ENCODE results near the gene NEUROD4. TPM values are rescaled to one million over a fixed set of nuclear protein-coding genes. Genes with fewer than 3 reads are reported as not detected.

The NEUROD4 gene
- total and polyA plus RNA-seq, 8 donors: 0.04 TPM; not detected in 6

- intact Hi-C loops (cut with DNase I): no loop called here
- H3K27me3 ChIP-seq: no peaks in the 10 kb centered on the region
- H3K9me3 ChIP-seq: no peaks in the 10 kb centered on the region
- H3K4me1 ChIP-seq: no peaks in the 10 kb centered on the region
- no peaks in the 10 kb centered on the region for H3K36me3 ChIP-seq
- no peak for ATAC-seq
- DNase-seq: no peak
- no peak overlapping the region for H3K27ac ChIP-seq
- H3K4me3 ChIP-seq: no peak overlapping the region
- TF ChIP-seq CTCF (IDR thresholded peaks at IDR 0.05): no peak
These were observed 43.9 kb upstream of the NEUROD4 start for GRCh38 chr12:54975875-54976274.

GRCh38 chr12:54977155-54977554 is 42.6 kb upstream of the NEUROD4 start:
- H3K4me1 ChIP-seq: no peaks in the 10 kb centered on the region
- H3K9me3 ChIP-seq: no peaks in the 10 kb centered on the region
- intact Hi-C loops (cut with DNase I): no loop called here
- ATAC-seq: no peak
- H3K27me3 ChIP-seq: no peaks in the 10 kb centered on the region
- H3K27ac ChIP-seq: no peak overlapping the region
- TF ChIP-seq CTCF (IDR thresholded peaks at IDR 0.05): no peak
- no peak overlapping the region for H3K4me3 ChIP-seq
- DNase-seq: no peak
- no peaks in the 10 kb centered on the region for H3K36me3 ChIP-seq

- DNase-seq: no peak
- Histone ChIP-seq H3K27me3 (no peaks in the 10 kb centered on the region), H3K9me3 (no peaks in the 10 kb centered on the region), H3K36me3 (no peaks in the 10 kb centered on the region), H3K4me3 (no peak overlapping the region), H3K4me1 (no peaks in the 10 kb centered on the region), H3K27ac (no peak overlapping the region)
- intact Hi-C loops (cut with DNase I): no loop called here
- ATAC-seq: no peak
- TF ChIP-seq CTCF (IDR thresholded peaks at IDR 0.05): no peak
These were observed 41.9 kb upstream of the NEUROD4 start for GRCh38 chr12:54977857-54978256.

- H3K27me3 ChIP-seq: no peaks in the 10 kb centered on the region
- DNase-seq (no peak), ATAC-seq (no peak)
- intact Hi-C loops (cut with DNase I): no loop called here
- H3K9me3 ChIP-seq: no peaks in the 10 kb centered on the region
- peaks cover 0 to 6% of the 10 kb centered on the region in 2 donors for H3K4me1 ChIP-seq
- no peak overlapping the region for H3K4me3 ChIP-seq
- no peaks in the 10 kb centered on the region for H3K36me3 ChIP-seq
- H3K27ac ChIP-seq: no peak overlapping the region
- no peak for TF ChIP-seq CTCF (IDR thresholded peaks at IDR 0.05)
These were observed 39.4 kb upstream of the NEUROD4 start for GRCh38 chr12:54980341-54980740.

GRCh38 chr12:54981796-54982195 is 38.0 kb upstream of the NEUROD4 start:
- H3K27ac ChIP-seq: no peak overlapping the region
- ATAC-seq (no peak), DNase-seq (no peak)
- no peak overlapping the region for H3K4me3 ChIP-seq
- TF ChIP-seq CTCF (IDR thresholded peaks at IDR 0.05): no peak
- intact Hi-C loops (cut with DNase I): no loop called here
- no peaks in the 10 kb centered on the region for H3K36me3 ChIP-seq
- no peaks in the 10 kb centered on the region for H3K27me3 ChIP-seq
- no peaks in the 10 kb centered on the region for H3K9me3 ChIP-seq
- peaks cover 0 to 6% of the 10 kb centered on the region in 2 donors for H3K4me1 ChIP-seq

All from left lung (tissue), 10 donors.